CD4-positive, alpha-beta memory T cell (primary cell): Measurements from ENCODE around the gene FHIT. TPM values are rescaled to one million over a fixed set of nuclear protein-coding genes. Genes with fewer than 3 reads are reported as not detected.

Experiments
- CTCF ChIA-PET: fragments of 350-600 bp; sonication (Branson Sonifier 250); formaldehyde crosslinking; loops from one replicate; lab custom pipeline; 2021; ENCODE audit warnings: inconsistent platforms; ENCODE audit not compliant: partially characterized antibody; lab: Charles Lee
- POLR2A ChIA-PET: fragments of 350-600 bp; sonication (Branson Sonifier 250); formaldehyde crosslinking; loops from one replicate; lab custom pipeline; 2021; ENCODE audit not compliant: partially characterized antibody; lab: Charles Lee
- DNase-seq, 5 donors: peaks; one replicate each; pipeline versions ENCODE4 v3.0.0 to v3.0.0-alpha.2; 2020 to 2022; ENCODE audit warnings: mixed read lengths in 1 of 5
- H3K27ac ChIP-seq: one replicate; pipeline ENCODE4 v1.7.0; 2013; ENCODE audit warnings: low read depth, low read length
- H3K27me3 ChIP-seq: 2 replicates; pipeline ENCODE4 v1.7.0; 2013; ENCODE audit warnings: mild to moderate bottlenecking, low read length, moderate library complexity; ENCODE audit not compliant: insufficient read depth
- H3K36me3 ChIP-seq: 2 replicates; pipeline ENCODE4 v1.7.0; 2013; ENCODE audit warnings: mild to moderate bottlenecking, low read length, moderate library complexity; ENCODE audit not compliant: insufficient read depth
- H3K4me1 ChIP-seq: 2 replicates; pipeline ENCODE4 v1.7.0; 2013; ENCODE audit warnings: mild to moderate bottlenecking, low read length, moderate library complexity; ENCODE audit not compliant: insufficient read depth
- H3K4me3 ChIP-seq, 2 donors: one replicate each; pipeline ENCODE4 v1.7.0; 2013; ENCODE audit warnings: low read length in 2 of 2, mild to moderate bottlenecking in 1 of 2
- H3K9me3 ChIP-seq, 2 donors: one replicate each; pipeline ENCODE4 v1.7.0; 2013; ENCODE audit warnings: low read length in 2 of 2, control low read depth in 1 of 2; ENCODE audit not compliant: control insufficient read depth in 1 of 2
- H3K27ac Mint-ChIP-seq, 7 donors: one replicate each; pipeline ENCODE4 v1.8.0; 2020 to 2021; ENCODE audit warnings: mixed read lengths in 7 of 7, mild to moderate bottlenecking in 6 of 7, inconsistent platforms in 3 of 7, moderate library complexity in 3 of 7
- H3K27me3 Mint-ChIP-seq, 2 donors: one replicate each; pipeline ENCODE4 v1.8.0; 2020 to 2021; ENCODE audit warnings: mixed read lengths in 2 of 2
- H3K36me3 Mint-ChIP-seq, 2 donors: one replicate each; pipeline ENCODE4 v1.8.0; 2020 to 2021; ENCODE audit warnings: mixed read lengths in 2 of 2, inconsistent platforms in 1 of 2, mild to moderate bottlenecking in 1 of 2
- H3K4me1 Mint-ChIP-seq, 4 donors: one replicate each; pipeline ENCODE4 v1.8.0; 2020 to 2021; ENCODE audit warnings: mixed read lengths in 4 of 4, mild to moderate bottlenecking in 1 of 4
- H3K4me3 Mint-ChIP-seq, 8 donors: one replicate each; pipeline ENCODE4 v1.8.0; 2020 to 2021; ENCODE audit warnings: mixed read lengths in 8 of 8, mild to moderate bottlenecking in 7 of 8, moderate library complexity in 6 of 8, inconsistent platforms in 3 of 8
- H3K9me3 Mint-ChIP-seq, 8 donors: one replicate each; pipeline ENCODE4 v1.8.0; 2020 to 2021; ENCODE audit warnings: mixed read lengths in 8 of 8, mild to moderate bottlenecking in 5 of 8, inconsistent platforms in 3 of 8, moderate library complexity in 1 of 8
- intact Hi-C: fragments of 100-400 bp; cut with micrococcal nuclease; formaldehyde crosslinking; loops from one replicate; pipeline ENCODE4 v1.15.1; 2023
- polyA plus RNA-seq, 2 donors: library from polyadenylated mRNA; unstranded; fragments of 300-500 nt; fragmentation: Illumina TruSeq; gene quantifications; one replicate each; pipeline ENCODE4 v1.2.3, GENCODE V29; 2021
- total RNA-seq, 2 experiments: library from RNA; stranded (reverse); gene quantifications; one replicate each; pipeline ENCODE4 v1.2.3, GENCODE V29; 2021

FHIT gene
- total and polyA plus RNA-seq, 4 experiments from 2014 or later: 8.5 to 58.7 (median 33.2) TPM

DNA sequence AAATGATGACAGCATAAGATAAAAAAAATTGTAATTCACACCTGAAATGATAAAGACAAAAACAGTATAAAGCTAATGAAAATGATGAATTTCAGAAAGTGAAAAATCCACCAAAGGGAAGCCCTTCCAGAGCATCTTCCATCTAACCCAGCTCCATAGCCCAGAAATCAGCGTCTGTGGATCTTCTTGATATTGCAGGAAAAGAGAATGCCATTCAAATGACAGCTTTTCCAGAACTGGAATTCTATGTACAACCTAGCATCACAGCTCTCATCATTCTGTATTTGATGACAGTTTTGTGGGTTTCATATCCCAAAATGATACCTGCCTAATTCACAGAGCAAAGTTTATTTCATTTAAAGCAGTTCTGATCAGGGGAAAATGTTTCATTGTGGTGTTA lies 267.3 kb downstream of the FHIT start:
- no peak overlapping the region for H3K27ac Mint-ChIP-seq
- Histone ChIP-seq H3K4me1 (no peaks in the 10 kb centered on the region), H3K36me3 (no peaks in the 10 kb centered on the region), H3K9me3 (no peaks in the 10 kb centered on the region), H3K4me3 (no peak overlapping the region), H3K27me3 (no peaks in the 10 kb centered on the region), H3K27ac (no peak overlapping the region)
- H3K4me3 Mint-ChIP-seq: no peak overlapping the region
- H3K9me3 Mint-ChIP-seq: peaks cover 0 to 11% (median 5%) of the 10 kb centered on the region in 8 donors
- H3K36me3 Mint-ChIP-seq: no peaks in the 10 kb centered on the region
- intact Hi-C loops: no loop called here
- no peaks in the 10 kb centered on the region for H3K4me1 Mint-ChIP-seq
- CTCF ChIA-PET: no interaction called here
- no peaks in the 10 kb centered on the region for H3K27me3 Mint-ChIP-seq
- no peak for DNase-seq
- POLR2A ChIA-PET: no interaction called here

DNA sequence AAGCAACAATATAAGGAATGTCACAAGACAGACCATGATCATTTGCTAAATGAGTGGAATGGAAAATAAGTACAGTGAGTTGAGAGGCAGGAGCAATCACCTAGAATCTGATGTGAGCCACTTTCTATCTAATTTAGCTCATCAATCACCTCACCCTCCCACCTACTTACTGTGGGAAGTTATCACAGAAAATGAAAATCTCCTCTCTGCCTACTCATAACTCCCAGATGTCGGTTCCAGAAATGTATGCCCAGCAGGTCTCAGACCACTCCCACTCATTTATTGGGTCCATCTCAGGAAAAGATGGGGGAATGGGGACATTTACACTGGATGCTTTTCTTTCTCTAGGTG lies 270.9 kb downstream of the FHIT start:
- no peaks in the 10 kb centered on the region for H3K36me3 ChIP-seq
- H3K9me3 Mint-ChIP-seq: peaks cover 0 to 12% (median 3%) of the 10 kb centered on the region in 8 donors
- no peak overlapping the region for H3K27ac Mint-ChIP-seq
- H3K9me3 ChIP-seq: no peaks in the 10 kb centered on the region
- ChIA-PET CTCF (no interaction called here), POLR2A (no interaction called here)
- H3K27me3 Mint-ChIP-seq: no peaks in the 10 kb centered on the region
- H3K4me1 ChIP-seq: no peaks in the 10 kb centered on the region
- intact Hi-C loops: no loop called here
- no peak overlapping the region for H3K4me3 ChIP-seq
- no peak overlapping the region for H3K4me3 Mint-ChIP-seq
- H3K27ac ChIP-seq: no peak overlapping the region
- H3K27me3 ChIP-seq: no peaks in the 10 kb centered on the region
- no peaks in the 10 kb centered on the region for H3K4me1 Mint-ChIP-seq
- DNase-seq: no peak
- H3K36me3 Mint-ChIP-seq: peaks cover 0 to 10% of the 10 kb centered on the region in 2 donors

DNA sequence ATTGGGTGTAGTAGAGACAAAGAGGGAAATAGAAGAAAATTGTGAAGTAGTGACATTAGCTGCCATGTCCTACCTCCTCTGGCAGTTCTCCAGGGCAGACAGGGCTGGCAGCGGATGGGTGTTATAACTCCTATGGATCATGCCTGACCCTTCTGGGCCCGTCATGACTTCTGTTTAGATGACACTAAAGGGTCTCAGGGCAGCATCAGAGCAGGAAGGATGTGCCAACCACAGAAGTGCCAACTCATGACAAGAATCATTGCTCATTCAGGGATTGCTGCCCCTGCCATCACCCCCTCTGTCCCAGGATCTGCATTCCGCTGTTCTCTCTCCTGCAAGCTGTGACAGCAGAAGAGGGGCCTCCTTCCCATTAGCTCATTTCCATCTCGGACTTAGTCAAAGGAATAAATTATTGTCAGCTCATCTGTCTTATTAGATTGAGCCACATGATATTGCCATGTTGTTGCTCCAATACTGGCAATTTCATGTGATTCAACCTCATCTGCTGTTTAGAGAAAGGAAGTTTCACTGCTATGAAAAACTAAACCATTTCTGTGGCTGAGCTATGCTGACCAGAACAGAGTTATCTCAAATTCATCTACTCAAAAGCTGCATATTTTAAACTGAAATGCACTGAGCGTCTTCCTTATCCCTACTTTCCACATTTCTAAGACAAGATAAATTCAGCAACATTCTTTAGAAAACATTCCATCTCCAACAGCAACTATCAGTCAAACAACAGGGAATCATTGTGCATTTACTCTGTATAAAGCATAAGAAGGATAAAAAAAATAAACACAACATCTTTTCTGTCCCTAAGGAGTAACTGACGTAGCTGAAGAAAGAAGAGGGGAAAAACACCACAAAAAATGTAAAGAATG lies 271.6 kb downstream of the FHIT start:
- intact Hi-C loops: no loop called here
- Mint-ChIP-seq H3K27me3 (no peaks in the 10 kb centered on the region), H3K36me3 (peaks cover 0 to 10% of the 10 kb centered on the region in 2 donors), H3K9me3 (peaks cover 0 to 15% (median 2%) of the 10 kb centered on the region in 8 donors), H3K4me1 (no peaks in the 10 kb centered on the region), H3K27ac (no peak overlapping the region), H3K4me3 (no peak overlapping the region)
- Histone ChIP-seq H3K9me3 (no peaks in the 10 kb centered on the region), H3K27ac (no peak overlapping the region), H3K4me1 (no peaks in the 10 kb centered on the region), H3K27me3 (no peaks in the 10 kb centered on the region), H3K36me3 (no peaks in the 10 kb centered on the region), H3K4me3 (no peak overlapping the region)
- DNase-seq: no peak
- POLR2A ChIA-PET: no interaction called here
- CTCF ChIA-PET: no interaction called here

DNA sequence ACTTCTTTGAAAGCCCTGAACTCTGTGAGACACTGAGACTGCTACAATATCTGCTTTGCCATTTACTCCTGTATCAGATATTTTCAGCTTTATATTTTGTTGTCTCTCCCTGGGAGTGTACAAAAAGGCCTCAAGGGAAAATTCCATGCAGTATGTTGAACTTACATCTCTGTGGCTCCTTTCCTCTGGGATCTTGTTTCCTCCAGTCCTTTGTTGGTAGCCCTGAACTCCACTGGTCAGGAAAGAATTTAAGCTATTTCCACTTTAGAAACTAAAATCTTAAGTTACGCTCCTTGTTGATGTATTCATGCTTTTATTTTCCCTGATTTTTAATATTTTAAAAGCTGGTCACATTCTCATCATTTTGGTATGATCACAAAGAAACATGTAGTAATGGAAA lies 277.9 kb downstream of the FHIT start:
- no peak for DNase-seq
- no peak overlapping the region for H3K27ac ChIP-seq
- Mint-ChIP-seq H3K27ac (no peak overlapping the region), H3K27me3 (no peaks in the 10 kb centered on the region), H3K4me1 (no peaks in the 10 kb centered on the region), H3K4me3 (no peak overlapping the region), H3K36me3 (peaks cover 0 to 12% of the 10 kb centered on the region in 2 donors), H3K9me3 (peaks cover 0 to 39% (median 23%) of the 10 kb centered on the region in 8 donors)
- no peak overlapping the region for H3K4me3 ChIP-seq
- H3K9me3 ChIP-seq: no peaks in the 10 kb centered on the region
- ChIA-PET POLR2A (no interaction called here), CTCF (no interaction called here)
- no peaks in the 10 kb centered on the region for H3K27me3 ChIP-seq
- no peaks in the 10 kb centered on the region for H3K4me1 ChIP-seq
- intact Hi-C loops: no loop called here
- H3K36me3 ChIP-seq: no peaks in the 10 kb centered on the region

DNA sequence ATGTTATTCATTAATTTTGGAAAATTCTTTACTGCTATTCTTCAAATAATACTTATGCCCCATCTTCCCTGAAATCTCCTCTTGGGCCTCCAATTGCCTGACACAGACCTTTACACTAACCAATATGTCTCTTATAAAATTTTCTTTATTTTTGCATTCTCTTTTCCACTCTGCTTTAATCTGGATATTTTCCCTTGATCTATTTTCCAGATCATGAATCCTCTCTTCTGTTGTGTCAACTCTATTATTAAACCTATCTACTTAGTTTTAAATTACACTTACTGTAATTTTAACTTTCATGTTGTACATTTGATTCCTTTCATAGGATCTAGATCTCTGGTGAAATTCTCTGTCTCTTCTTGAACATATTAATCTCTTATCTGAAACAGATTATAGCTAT lies 278.7 kb downstream of the FHIT start:
- Histone ChIP-seq H3K27me3 (no peaks in the 10 kb centered on the region), H3K9me3 (no peaks in the 10 kb centered on the region), H3K27ac (no peak overlapping the region), H3K4me3 (no peak overlapping the region), H3K36me3 (no peaks in the 10 kb centered on the region), H3K4me1 (no peaks in the 10 kb centered on the region)
- intact Hi-C loops: no loop called here
- no peak overlapping the region for H3K4me3 Mint-ChIP-seq
- H3K27me3 Mint-ChIP-seq: no peaks in the 10 kb centered on the region
- H3K4me1 Mint-ChIP-seq: no peaks in the 10 kb centered on the region
- CTCF ChIA-PET: no interaction called here
- no peak overlapping the region for H3K27ac Mint-ChIP-seq
- H3K9me3 Mint-ChIP-seq: peaks cover 0 to 37% (median 23%) of the 10 kb centered on the region in 8 donors
- POLR2A ChIA-PET: no interaction called here
- peaks cover 0 to 10% of the 10 kb centered on the region in 2 donors for H3K36me3 Mint-ChIP-seq
- DNase-seq: no peak

DNA sequence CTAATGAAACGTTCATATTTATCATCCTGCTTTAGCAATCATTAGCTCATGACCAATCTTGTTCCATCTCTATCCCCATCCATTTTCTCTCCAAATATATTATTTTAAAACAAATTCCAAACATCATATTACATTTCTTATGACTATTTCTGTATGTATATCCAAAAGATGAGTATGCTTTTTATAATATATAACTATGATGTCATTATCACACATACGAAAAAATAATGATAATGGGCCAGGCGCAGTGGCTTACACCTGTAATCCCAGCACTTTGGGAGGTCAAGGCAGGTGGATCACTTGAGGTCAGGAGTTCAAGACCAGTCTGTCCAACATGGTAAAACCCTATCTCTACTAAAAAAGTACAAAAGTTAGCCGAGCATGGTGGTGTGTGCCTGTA lies 280.4 kb downstream of the FHIT start:
- Histone ChIP-seq H3K9me3 (no peaks in the 10 kb centered on the region), H3K4me3 (no peak overlapping the region), H3K27ac (no peak overlapping the region), H3K4me1 (no peaks in the 10 kb centered on the region), H3K27me3 (no peaks in the 10 kb centered on the region), H3K36me3 (no peaks in the 10 kb centered on the region)
- Mint-ChIP-seq H3K27ac (no peak overlapping the region), H3K27me3 (no peaks in the 10 kb centered on the region), H3K9me3 (peaks cover 0 to 34% (median 26%) of the 10 kb centered on the region in 8 donors), H3K36me3 (peaks cover 0 to 5% of the 10 kb centered on the region in 2 donors), H3K4me1 (no peaks in the 10 kb centered on the region), H3K4me3 (no peak overlapping the region)
- intact Hi-C loops: no loop called here
- ChIA-PET CTCF (no interaction called here), POLR2A (no interaction called here)
- DNase-seq: no peak

DNA sequence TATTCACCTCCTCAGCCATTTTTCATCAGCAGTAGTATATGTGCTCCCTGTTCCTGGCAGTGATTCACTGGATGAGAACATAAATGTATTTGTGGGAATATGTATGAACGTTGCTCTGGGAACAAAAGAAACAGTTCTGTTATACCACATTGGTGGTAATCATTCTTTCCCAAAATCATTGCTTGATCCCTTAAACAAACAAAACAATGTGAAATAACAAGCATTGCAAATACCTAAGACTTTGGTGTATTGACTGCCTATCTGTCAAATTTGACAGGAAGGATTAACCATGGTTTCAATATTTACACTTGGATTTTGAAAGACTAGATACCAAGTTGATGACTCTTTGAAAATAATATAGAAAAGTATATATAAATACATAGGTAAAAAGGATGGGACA lies 284.1 kb downstream of the FHIT start:
- intact Hi-C loops: no loop called here
- no peak overlapping the region for H3K27ac Mint-ChIP-seq
- ChIA-PET CTCF (no interaction called here), POLR2A (no interaction called here)
- Histone ChIP-seq H3K27me3 (no peaks in the 10 kb centered on the region), H3K4me3 (no peak overlapping the region), H3K36me3 (no peaks in the 10 kb centered on the region), H3K4me1 (no peaks in the 10 kb centered on the region), H3K27ac (no peak overlapping the region), H3K9me3 (no peaks in the 10 kb centered on the region)
- no peak overlapping the region for H3K4me3 Mint-ChIP-seq
- DNase-seq: no peak
- no peaks in the 10 kb centered on the region for H3K4me1 Mint-ChIP-seq
- H3K36me3 Mint-ChIP-seq: no peaks in the 10 kb centered on the region
- H3K27me3 Mint-ChIP-seq: no peaks in the 10 kb centered on the region
- peaks cover 0 to 41% (median 34%) of the 10 kb centered on the region in 8 donors for H3K9me3 Mint-ChIP-seq
